LNCAP (cell line): ENCODE results near the gene CASZ1.

Experiments
- TF ChIP-seq, protein P1 (sequence below): fragments of 450-650 bp; IDR thresholded peaks from 2 replicates; pipeline ENCODE4 v1.5.1; 2017; ENCODE audit warnings: mild to moderate bottlenecking

Gene CASZ1

DNA sequence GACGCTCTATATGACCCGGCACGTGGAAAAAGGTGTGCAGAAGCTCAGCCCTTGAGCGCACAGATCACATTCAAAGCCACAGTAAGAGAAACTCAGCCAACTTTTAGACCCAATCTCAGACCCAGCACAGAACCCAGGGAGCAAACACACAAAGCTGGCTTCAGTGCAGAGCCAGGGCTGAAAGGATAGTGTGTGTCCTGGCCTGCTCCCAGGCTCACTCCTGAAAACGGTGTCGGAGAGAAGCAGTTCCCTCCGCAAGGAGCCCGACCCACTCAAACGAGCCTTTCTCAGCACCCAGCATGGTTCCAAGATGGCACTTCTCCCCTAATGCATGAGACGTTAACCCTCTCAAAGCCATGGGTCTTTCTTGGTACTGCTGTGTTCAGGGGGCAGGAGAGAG is 39.6 kb downstream of the CASZ1 start:
- TF ChIP-seq, protein P1, sequence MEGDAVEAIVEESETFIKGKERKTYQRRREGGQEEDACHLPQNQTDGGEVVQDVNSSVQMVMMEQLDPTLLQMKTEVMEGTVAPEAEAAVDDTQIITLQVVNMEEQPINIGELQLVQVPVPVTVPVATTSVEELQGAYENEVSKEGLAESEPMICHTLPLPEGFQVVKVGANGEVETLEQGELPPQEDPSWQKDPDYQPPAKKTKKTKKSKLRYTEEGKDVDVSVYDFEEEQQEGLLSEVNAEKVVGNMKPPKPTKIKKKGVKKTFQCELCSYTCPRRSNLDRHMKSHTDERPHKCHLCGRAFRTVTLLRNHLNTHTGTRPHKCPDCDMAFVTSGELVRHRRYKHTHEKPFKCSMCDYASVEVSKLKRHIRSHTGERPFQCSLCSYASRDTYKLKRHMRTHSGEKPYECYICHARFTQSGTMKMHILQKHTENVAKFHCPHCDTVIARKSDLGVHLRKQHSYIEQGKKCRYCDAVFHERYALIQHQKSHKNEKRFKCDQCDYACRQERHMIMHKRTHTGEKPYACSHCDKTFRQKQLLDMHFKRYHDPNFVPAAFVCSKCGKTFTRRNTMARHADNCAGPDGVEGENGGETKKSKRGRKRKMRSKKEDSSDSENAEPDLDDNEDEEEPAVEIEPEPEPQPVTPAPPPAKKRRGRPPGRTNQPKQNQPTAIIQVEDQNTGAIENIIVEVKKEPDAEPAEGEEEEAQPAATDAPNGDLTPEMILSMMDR: no peak

DNA sequence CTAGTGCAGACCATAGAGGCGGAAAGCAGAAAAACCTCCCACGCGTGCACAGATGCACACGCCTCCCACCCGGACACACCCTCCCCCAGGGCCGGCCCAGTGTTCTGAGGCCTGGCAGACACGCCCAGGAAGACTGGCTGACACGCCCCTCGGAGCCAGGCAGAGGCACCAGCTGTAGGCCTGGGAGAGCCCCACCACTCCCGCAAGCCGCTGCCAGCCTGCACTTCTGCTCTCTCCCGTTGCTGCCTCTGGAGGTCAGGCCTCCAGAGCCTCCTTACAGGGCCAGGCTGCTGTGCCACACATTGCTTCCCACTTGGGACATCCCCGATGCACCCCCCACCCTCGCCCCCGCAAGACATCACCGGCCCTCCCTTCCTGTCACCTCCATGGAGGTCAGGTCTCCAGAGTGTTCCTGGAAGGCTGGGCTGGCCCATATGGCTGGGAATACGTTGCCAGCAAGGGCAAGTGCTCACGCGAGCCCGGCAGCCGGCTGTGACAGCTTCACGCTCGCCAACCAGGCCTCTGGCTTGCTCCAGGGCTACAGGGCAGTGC is 40.4 kb downstream of the CASZ1 start:
- TF ChIP-seq, protein P1: no peak

DNA sequence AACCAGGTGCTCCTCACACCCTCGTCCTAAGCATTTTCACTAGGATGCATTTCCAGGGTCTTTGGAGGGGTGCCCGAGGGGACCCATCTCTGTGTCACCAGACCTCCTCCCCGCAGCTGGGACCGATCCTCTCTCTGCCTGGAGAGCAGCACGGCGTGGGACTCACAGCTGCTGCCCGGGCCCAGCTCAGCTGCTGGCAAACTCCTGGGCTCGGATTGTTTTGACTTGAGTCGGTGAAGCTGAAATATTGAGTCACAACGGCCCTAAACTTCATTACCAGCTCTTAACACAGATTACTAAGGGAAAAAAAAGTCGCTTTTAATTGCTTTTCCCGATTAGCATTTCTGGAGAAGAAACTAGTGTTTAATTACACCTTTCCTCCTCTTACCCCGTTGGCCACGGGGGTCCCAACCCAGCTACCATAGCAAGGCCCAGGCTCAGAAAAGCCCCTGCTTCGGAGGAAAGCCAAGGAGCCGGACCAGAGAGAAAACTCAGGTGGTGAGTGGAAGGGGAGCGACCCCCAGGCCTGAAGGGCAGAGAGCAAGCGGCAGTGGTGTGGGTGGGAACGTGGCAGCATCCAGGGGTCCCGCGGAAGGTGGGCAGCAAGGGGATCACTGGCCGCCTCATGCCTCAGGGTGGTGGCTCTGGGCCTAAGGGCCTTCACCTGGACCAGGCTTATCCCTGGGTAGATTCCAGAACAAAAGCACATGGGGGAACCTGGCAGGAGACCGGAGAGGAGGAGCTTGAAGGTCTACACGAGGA is 41.7 kb downstream of the CASZ1 start:
- TF ChIP-seq, protein P1: no peak

DNA sequence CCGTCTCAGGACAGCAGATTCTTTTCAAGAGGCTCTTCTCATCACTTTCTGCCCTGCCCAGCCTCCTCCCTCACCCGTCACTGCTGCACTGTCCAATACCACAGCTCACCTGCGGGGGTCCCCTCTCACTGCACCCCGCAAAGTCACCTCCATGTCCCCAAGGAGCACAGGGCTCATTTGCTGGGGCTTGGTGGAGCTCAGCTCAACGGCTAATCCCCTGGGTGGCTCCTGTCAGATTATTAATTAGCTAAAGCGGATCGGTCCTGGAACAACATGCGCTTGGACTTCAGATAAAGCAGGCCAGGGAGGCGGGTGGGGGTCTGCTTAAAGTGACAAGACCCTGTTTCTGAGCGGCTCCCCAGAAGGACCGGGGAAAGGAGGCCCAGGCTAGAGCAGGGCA is 43.1 kb downstream of the CASZ1 start:
- TF ChIP-seq, protein P1: no peak

DNA sequence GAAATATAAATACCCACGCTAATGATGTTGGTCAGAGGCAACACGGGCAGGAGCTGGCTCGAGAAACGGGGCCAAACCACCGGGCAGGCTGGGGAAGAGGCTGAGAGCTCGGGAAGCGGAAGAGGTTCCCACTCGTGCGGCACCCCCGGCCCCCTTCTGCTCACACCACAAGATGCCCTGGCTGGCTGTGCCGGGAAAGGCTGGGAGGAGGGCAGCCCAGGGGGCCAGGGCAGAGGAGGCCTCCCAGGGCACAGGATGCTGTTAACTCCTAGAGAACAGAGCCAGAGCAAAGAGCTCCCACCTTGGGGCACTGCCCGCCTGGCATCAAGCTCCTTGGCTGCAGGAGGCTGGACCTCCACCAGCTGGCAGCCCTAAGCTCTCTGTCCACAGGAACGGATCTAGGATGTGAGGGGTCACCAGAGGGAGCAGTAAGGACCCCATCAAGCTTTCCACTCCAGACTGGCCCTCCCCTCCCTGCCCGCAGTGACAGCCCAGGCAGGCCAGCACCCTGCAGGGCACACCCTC is 44.8 kb downstream of the CASZ1 start:
- TF ChIP-seq, protein P1: no peak

DNA sequence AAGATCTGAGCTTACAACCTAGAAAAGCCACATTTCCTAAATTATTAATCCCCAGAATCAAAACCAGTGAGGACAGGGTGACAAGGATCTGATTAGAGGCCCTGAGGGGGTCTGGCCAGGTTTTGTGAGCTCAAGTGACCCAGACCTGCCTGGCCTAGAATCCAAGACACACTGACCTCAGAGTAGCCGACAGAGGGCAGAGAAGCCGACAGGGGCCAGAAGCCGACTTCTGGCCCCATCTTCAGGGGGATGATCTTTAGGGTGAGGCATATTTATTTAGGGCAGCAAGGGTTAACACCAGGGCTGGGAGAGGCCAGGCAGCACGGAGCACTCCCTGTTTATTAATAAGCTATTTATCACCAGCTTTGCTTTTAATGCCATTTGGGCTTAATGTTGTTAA is 45.3 kb downstream of the CASZ1 start:
- TF ChIP-seq, protein P1: no peak

DNA sequence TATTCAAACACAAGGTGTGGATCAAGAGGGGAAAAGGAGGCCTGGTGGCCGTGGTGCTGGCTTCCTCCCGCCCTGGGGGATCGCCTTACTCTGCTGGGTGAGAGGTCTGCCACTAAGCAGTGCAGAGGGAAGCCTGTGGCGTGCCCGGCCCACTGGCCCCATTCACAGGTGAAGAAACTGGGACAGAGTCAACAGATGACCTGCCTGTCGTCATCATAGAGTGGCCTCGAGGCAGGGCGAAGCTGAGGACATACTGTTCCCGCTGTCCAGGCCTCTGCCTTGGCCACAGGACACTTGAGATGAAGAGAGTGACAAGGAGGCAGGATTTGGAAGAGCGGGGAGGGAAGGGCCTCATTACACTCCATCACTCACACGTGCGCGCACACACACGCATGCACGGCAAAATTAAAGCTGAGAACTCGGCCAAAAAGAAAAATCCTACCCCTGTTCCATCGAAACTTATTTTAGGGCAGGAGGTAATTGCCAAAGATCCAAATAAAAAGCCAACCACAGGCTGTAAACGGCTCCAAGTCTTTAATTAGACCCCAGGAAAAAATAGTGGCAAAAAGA is 50.5 kb downstream of the CASZ1 start:
- TF ChIP-seq, protein P1: no peak
